HEK293 (cell line): ENCODE results near the gene LRRN4CL.
"Not testable (repeated sequence)": the region's sequence is repeated elsewhere in the genome, so short reads cannot be mapped to it uniquely, and the experiment has no call there.

ENCODE experiments used
- CTCF ChIA-PET: fragments of 350-600 bp; formaldehyde crosslinking; extraction: SDS; loops from one replicate; lab custom pipeline; 2021; ENCODE audit warnings: antibody characterized with exemption; lab: Yijun Ruan, JAX
- POLR2A ChIA-PET: fragments of 300-600 bp; formaldehyde crosslinking; extraction: SDS; loops from one replicate; lab custom pipeline; 2020; ENCODE audit warnings: antibody characterized with exemption, inconsistent platforms; lab: Yijun Ruan, JAX
- H3K27ac ChIP-seq: fragments of 200-500 bp; sonication (Bioruptor generic); 2 replicates; pipeline ENCODE4 v1.5.1; 2014; ENCODE audit warnings: low read depth, low read length, control low read depth, inconsistent platforms; ENCODE audit errors: extremely low read depth
- H3K36me3 ChIP-seq, 2 experiments: fragments of 200-500 bp in 1 of 2; sonication (Bioruptor generic) in 1 of 2; 1 replicate in 1 of 2; 2 replicates in 1 of 2; pipeline ENCODE4 v1.5.1; 2014 to 2017; ENCODE audit warnings: inconsistent platforms in 2 of 2, low read length in 2 of 2; ENCODE audit not compliant: control insufficient read depth in 2 of 2, insufficient read depth in 1 of 2
- H3K4me1 ChIP-seq: fragments of 200-500 bp; sonication (Bioruptor generic); 2 replicates; pipeline ENCODE4 v1.5.1; 2014; ENCODE audit warnings: mild to moderate bottlenecking, low read length, inconsistent platforms; ENCODE audit not compliant: control insufficient read depth, insufficient read depth
- H3K4me3 ChIP-seq: 2 replicates; pipeline ENCODE4 v1.5.1; 2011; ENCODE audit warnings: low read depth, mild to moderate bottlenecking, control low read depth, low read length, moderate library complexity
- H3K9me3 ChIP-seq: fragments of 200-500 bp; sonication (Bioruptor generic); 2 replicates; pipeline ENCODE4 v1.5.1; 2014; ENCODE audit warnings: low read depth, low read length, inconsistent platforms; ENCODE audit not compliant: control insufficient read depth, insufficient read depth
- BCL11B ChIP-seq: fragments of 450-650 bp; formaldehyde crosslinking; IDR thresholded peaks from 2 replicates; pipeline ENCODE4 v1.5.1; 2016; ENCODE audit warnings: low read depth, missing biosample characterization, missing genetic modification characterization
- CTCF ChIP-seq: fragments of 450-650 bp; formaldehyde crosslinking; IDR thresholded peaks from 2 replicates; pipeline ENCODE4 v1.5.1; 2016; ENCODE audit warnings: missing biosample characterization, missing genetic modification characterization
- HOXD13 ChIP-seq: sonication (generic); formaldehyde crosslinking; IDR thresholded peaks from 2 replicates; pipeline ENCODE4 v1.8.0; 2022; ENCODE audit warnings: missing genetic modification reagents, borderline replicate concordance
- ZBTB26 ChIP-seq: fragments of 450-650 bp; formaldehyde crosslinking; optimal IDR thresholded peaks from 2 replicates; pipeline ENCODE3; 2016; ENCODE audit warnings: missing biosample characterization, mild to moderate bottlenecking, missing genetic modification characterization
- ZFP37 ChIP-seq: fragments of 450-650 bp; formaldehyde crosslinking; IDR thresholded peaks from 2 replicates; pipeline ENCODE4 v1.5.1; 2016; ENCODE audit warnings: missing biosample characterization, missing genetic modification characterization
- ZNF148 ChIP-seq: fragments of 450-650 bp; formaldehyde crosslinking; IDR thresholded peaks from 2 replicates; pipeline ENCODE4 v1.5.0; 2017; ENCODE audit warnings: missing biosample characterization, missing genetic modification characterization, borderline replicate concordance
- ZNF169 ChIP-seq: fragments of 450-650 bp; formaldehyde crosslinking; IDR thresholded peaks from 2 replicates; pipeline ENCODE4 v1.5.1; 2016; ENCODE audit warnings: missing biosample characterization, missing genetic modification characterization
- ZNF394 ChIP-seq: fragments of 450-650 bp; formaldehyde crosslinking; IDR thresholded peaks from 2 replicates; pipeline ENCODE4 v1.5.1; 2016; ENCODE audit warnings: missing biosample characterization, missing genetic modification characterization, mild to moderate bottlenecking, moderate library complexity, borderline replicate concordance
- ZNF510 ChIP-seq: fragments of 450-650 bp; formaldehyde crosslinking; IDR thresholded peaks from 2 replicates; pipeline ENCODE4 v1.5.1; 2018; ENCODE audit warnings: mild to moderate bottlenecking, missing genetic modification characterization, missing biosample characterization; ENCODE audit not compliant: insufficient replicate concordance
- ZNF544 ChIP-seq: fragments of 450-650 bp; formaldehyde crosslinking; IDR thresholded peaks from 2 replicates; pipeline ENCODE4 v1.5.0; 2017; ENCODE audit warnings: missing biosample characterization, missing genetic modification characterization
- ZNF548 ChIP-seq: fragments of 450-650 bp; formaldehyde crosslinking; IDR thresholded peaks from 2 replicates; pipeline ENCODE4 v1.5.1; 2016; ENCODE audit warnings: missing biosample characterization, missing genetic modification characterization
- ZNF580 ChIP-seq: fragments of 450-650 bp; formaldehyde crosslinking; IDR thresholded peaks from 2 replicates; pipeline ENCODE4 v1.5.1; 2016; ENCODE audit warnings: missing biosample characterization, missing genetic modification characterization
- ZNF626 ChIP-seq: fragments of 450-650 bp; sonication (Bioruptor Pico); formaldehyde crosslinking; IDR thresholded peaks from 2 replicates; pipeline ENCODE4 v1.5.1; 2018; ENCODE audit warnings: missing biosample characterization, missing genetic modification characterization, inconsistent platforms
- ZNF776 ChIP-seq: fragments of 450-650 bp; formaldehyde crosslinking; IDR thresholded peaks from 2 replicates; pipeline ENCODE4 v1.5.0; 2017; ENCODE audit warnings: missing biosample characterization, missing genetic modification characterization, borderline replicate concordance
- ZXDB ChIP-seq: fragments of 450-650 bp; formaldehyde crosslinking; IDR thresholded peaks from 2 replicates; pipeline ENCODE4 v1.5.1; 2016; ENCODE audit warnings: missing biosample characterization, missing genetic modification characterization

The LRRN4CL gene

GRCh38 chr11:62650283-62650682 lies 39.0 kb downstream of the LRRN4CL start:
- ChIA-PET POLR2A (interaction anchor here (0.6 to 5.9 kb wide), 5 partner anchors 10 to 76 kb away, joined by 3 to 79 read pairs (median 11); partner anchors contain the start of genes C11orf98, CSKMT, LBHD1 and TUT1), CTCF (interaction anchor here (1.1 kb wide), 1 partner anchor 58 kb away, joined by 3 read pairs; no protein-coding TSS in a partner anchor)
- not testable (repeated sequence) for H3K4me3 ChIP-seq, H3K9me3 ChIP-seq, H3K27ac ChIP-seq, H3K4me1 ChIP-seq
- TF ChIP-seq CTCF: 0 out of 2 replicates have a peak, but pooled peaks have one; percentile 18
- H3K36me3 ChIP-seq: peaks cover 0 to 32% of the 10 kb centered on the region in 2 experiments; a peak in 1 of 3 replicates

GRCh38 chr11:62649486-62649885 lies 39.8 kb downstream of the LRRN4CL start:
- POLR2A ChIA-PET: interaction anchor here (1.2 to 5.9 kb wide), 7 partner anchors 15 to 78 kb away, joined by 3 to 79 read pairs (median 7); partner anchors contain the start of genes C11orf98, CSKMT, HNRNPUL2 and LBHD1
- H3K9me3 ChIP-seq: no peaks in the 10 kb centered on the region
- H3K36me3 ChIP-seq: peaks cover 0 to 38% of the 10 kb centered on the region in 2 experiments; a peak in 1 of 3 replicates

GRCh38 chr11:62648967-62649364 lies 40.4 kb downstream of the LRRN4CL start:
- H3K9me3 ChIP-seq: no peaks in the 10 kb centered on the region
- TF ChIP-seq ZXDB (tag by site-specific recombination): no peak
- TF ChIP-seq, all 188 proteins: peak for 0
- POLR2A ChIA-PET: interaction anchor here (1.2 to 5.9 kb wide), 7 partner anchors 16 to 79 kb away, joined by 3 to 79 read pairs (median 7); partner anchors contain the start of genes C11orf98, CSKMT, HNRNPUL2 and LBHD1
- H3K36me3 ChIP-seq: peaks cover 3 to 43% of the 10 kb centered on the region in 2 experiments; a peak in 2 of 3 replicates
- CTCF ChIA-PET: interaction anchor here (0.9 to 1.3 kb wide), 3 partner anchors 16 to 138 kb away, joined by 3 to 4 read pairs (median 3); partner anchors contain the start of genes C11orf98 and CSKMT
- H3K4me1 ChIP-seq: peaks cover 3% of the 10 kb centered on the region; the same call in 1 of the 2 replicates
- no peak overlapping the region for H3K4me3 ChIP-seq
- H3K27ac ChIP-seq: no peak overlapping the region

More at GRCh38 chr11:62649486-62649885, 39.8 kb downstream of the LRRN4CL start:
- peaks cover 3% of the 10 kb centered on the region; the same call in 1 of the 2 replicates for H3K4me1 ChIP-seq
- H3K27ac ChIP-seq: no peak overlapping the region
- TF ChIP-seq CTCF (no peak), ZNF510 (tag by site-specific recombination) (no peak), ZNF548 (tag by site-specific recombination) (no peak), ZFP37 (no peak)
- no peak overlapping the region for H3K4me3 ChIP-seq
- CTCF ChIA-PET: interaction anchor here (0.6 to 1.3 kb wide), 2 partner anchors 12 to 137 kb away, joined by 3 read pairs; no protein-coding TSS in a partner anchor

- peaks cover 3% of the 10 kb centered on the region; the same call in 1 of the 2 replicates for H3K4me1 ChIP-seq
- ChIA-PET CTCF (interaction anchor here (0.9 to 1.3 kb wide), 4 partner anchors 17 to 254 kb away, joined by 3 to 4 read pairs (median 4); partner anchors contain the start of genes C11orf98 and CSKMT), POLR2A (interaction anchor here (1.0 to 5.9 kb wide), 10 partner anchors 12 to 233 kb away, joined by 3 to 79 read pairs (median 4); partner anchors contain the start of genes C11orf98, CSKMT, HNRNPUL2 and LBHD1)
- TF ChIP-seq ZNF169 (tag by site-specific recombination) (no peak), ZNF544 (tag by site-specific recombination) (no peak), ZNF626 (tag by site-specific recombination) (no peak), BCL11B (tag by site-specific recombination) (no peak), ZNF580 (tag by site-specific recombination) (no peak), ZBTB26 (tag by site-specific recombination) (no peak), ZNF148 (no peak), ZNF394 (no peak), HOXD13 (CRISPR knock-in tag) (no peak), ZNF776 (no peak)
Measured at GRCh38 chr11:62648185-62648966, 41.0 kb downstream of the LRRN4CL start.

More at GRCh38 chr11:62648185-62648966, 41.0 kb downstream of the LRRN4CL start:
- Histone ChIP-seq H3K27ac (no peak overlapping the region), H3K9me3 (no peaks in the 10 kb centered on the region), H3K36me3 (peaks cover 5 to 49% of the 10 kb centered on the region in 2 experiments; a peak in 2 of 3 replicates), H3K4me3 (no peak overlapping the region)
